HL-60 (cell line): Measurements from ENCODE around the gene CTNND2.

Experiments
- GABPA ChIP-seq: IDR thresholded peaks from 2 replicates; pipeline ENCODE4 v1.6.1; 2012; ENCODE audit warnings: low read depth
- POLR2AphosphoS5 ChIP-seq: IDR thresholded peaks from 2 replicates; pipeline ENCODE4 v1.6.1; 2012; ENCODE audit warnings: low read depth
- TF ChIP-seq, protein P1 (sequence below): IDR thresholded peaks from one replicate; pipeline ENCODE4 v1.5.1; 2011; ENCODE audit warnings: low read length, control low read depth, inconsistent platforms; ENCODE audit not compliant: insufficient read depth
- TF ChIP-seq, protein P2 (sequence below): IDR thresholded peaks from 2 replicates; pipeline ENCODE4 v1.6.1; 2012; ENCODE audit warnings: low read depth; ENCODE audit not compliant: insufficient replicate concordance

DNA sequence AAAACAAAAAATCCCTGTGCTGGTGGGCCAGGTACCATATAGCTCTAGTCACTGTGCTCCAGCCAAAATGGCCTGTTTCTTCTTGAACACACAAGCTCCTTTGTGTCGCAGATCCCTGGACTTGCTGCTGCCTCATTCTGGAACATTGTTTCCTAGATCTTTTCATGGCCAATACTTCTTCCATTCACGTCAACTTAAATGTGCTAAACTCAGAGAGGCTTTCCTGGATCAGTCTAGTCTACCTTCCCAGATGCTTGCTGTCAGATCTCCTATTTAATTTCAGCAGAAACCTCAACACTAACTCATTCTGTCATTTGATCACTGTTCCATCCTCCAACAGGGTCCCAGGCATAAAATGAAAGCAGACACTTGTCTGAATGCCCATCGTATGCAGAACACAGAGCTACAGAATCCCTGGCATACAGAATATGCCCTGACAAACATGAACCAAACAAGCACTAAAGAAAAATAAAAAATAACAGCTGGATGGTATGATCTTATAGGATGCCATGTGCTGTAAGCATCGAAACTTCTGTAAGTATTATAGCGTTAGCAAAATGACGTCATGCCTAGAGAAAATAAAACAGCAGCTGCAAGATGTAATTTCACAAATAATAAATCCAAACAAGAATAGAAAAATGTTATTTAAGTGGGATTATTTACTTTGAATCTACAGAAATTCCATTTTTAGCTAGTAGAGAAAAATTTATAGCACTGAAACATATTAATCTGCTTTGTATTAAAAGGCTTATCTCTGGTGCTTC, 739.5 kb downstream of the CTNND2 start:
- TF ChIP-seq, protein P1, sequence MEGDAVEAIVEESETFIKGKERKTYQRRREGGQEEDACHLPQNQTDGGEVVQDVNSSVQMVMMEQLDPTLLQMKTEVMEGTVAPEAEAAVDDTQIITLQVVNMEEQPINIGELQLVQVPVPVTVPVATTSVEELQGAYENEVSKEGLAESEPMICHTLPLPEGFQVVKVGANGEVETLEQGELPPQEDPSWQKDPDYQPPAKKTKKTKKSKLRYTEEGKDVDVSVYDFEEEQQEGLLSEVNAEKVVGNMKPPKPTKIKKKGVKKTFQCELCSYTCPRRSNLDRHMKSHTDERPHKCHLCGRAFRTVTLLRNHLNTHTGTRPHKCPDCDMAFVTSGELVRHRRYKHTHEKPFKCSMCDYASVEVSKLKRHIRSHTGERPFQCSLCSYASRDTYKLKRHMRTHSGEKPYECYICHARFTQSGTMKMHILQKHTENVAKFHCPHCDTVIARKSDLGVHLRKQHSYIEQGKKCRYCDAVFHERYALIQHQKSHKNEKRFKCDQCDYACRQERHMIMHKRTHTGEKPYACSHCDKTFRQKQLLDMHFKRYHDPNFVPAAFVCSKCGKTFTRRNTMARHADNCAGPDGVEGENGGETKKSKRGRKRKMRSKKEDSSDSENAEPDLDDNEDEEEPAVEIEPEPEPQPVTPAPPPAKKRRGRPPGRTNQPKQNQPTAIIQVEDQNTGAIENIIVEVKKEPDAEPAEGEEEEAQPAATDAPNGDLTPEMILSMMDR: no peak
- TF ChIP-seq POLR2AphosphoS5 (no peak), GABPA (no peak)
- TF ChIP-seq, protein P2, sequence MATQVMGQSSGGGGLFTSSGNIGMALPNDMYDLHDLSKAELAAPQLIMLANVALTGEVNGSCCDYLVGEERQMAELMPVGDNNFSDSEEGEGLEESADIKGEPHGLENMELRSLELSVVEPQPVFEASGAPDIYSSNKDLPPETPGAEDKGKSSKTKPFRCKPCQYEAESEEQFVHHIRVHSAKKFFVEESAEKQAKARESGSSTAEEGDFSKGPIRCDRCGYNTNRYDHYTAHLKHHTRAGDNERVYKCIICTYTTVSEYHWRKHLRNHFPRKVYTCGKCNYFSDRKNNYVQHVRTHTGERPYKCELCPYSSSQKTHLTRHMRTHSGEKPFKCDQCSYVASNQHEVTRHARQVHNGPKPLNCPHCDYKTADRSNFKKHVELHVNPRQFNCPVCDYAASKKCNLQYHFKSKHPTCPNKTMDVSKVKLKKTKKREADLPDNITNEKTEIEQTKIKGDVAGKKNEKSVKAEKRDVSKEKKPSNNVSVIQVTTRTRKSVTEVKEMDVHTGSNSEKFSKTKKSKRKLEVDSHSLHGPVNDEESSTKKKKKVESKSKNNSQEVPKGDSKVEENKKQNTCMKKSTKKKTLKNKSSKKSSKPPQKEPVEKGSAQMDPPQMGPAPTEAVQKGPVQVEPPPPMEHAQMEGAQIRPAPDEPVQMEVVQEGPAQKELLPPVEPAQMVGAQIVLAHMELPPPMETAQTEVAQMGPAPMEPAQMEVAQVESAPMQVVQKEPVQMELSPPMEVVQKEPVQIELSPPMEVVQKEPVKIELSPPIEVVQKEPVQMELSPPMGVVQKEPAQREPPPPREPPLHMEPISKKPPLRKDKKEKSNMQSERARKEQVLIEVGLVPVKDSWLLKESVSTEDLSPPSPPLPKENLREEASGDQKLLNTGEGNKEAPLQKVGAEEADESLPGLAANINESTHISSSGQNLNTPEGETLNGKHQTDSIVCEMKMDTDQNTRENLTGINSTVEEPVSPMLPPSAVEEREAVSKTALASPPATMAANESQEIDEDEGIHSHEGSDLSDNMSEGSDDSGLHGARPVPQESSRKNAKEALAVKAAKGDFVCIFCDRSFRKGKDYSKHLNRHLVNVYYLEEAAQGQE: no peak
